CD4-positive, CD25-positive, alpha-beta regulatory T cell (primary cell): ENCODE results near the gene KCNQ1. TPM values are rescaled to one million over a fixed set of nuclear protein-coding genes. Genes with fewer than 3 reads are reported as not detected.

Experiments
- ATAC-seq, 2 donors: fragments of 150-1000 bp; cut with Tn5 transposase; one replicate each; pipeline ENCODE4 v1.10.0; 2021; ENCODE audit warnings: low read depth in 2 of 2, moderate number of reproducible peaks in 2 of 2, moderate library complexity in 1 of 2
- DNase-seq, 3 donors: peaks; one replicate each; pipeline versions ENCODE4 v3.0.0 to v3.0.0-alpha.2; 2012 to 2022; ENCODE audit warnings: mixed read lengths in 1 of 3
- H3K27ac ChIP-seq: one replicate; pipeline ENCODE4 v1.7.0; 2013; ENCODE audit warnings: mild to moderate bottlenecking, low read length; ENCODE audit not compliant: insufficient read depth, poor library complexity, severe bottlenecking
- H3K27me3 ChIP-seq: one replicate; pipeline ENCODE4 v1.7.0; 2013; ENCODE audit warnings: low read length; ENCODE audit not compliant: control insufficient read depth, insufficient read depth
- H3K36me3 ChIP-seq: one replicate; pipeline ENCODE4 v1.7.0; 2013; ENCODE audit warnings: mild to moderate bottlenecking, low read length, moderate library complexity; ENCODE audit not compliant: control insufficient read depth, insufficient read depth
- H3K4me1 ChIP-seq: 2 replicates; pipeline ENCODE4 v1.7.0; 2013; ENCODE audit warnings: mild to moderate bottlenecking, low read length; ENCODE audit not compliant: insufficient read depth, control insufficient read depth, poor library complexity, severe bottlenecking
- H3K4me3 ChIP-seq: one replicate; pipeline ENCODE4 v1.7.0; 2013; ENCODE audit warnings: low read depth, mild to moderate bottlenecking, low read length, moderate library complexity
- H3K9me3 ChIP-seq, 2 experiments: 1 replicate in 1 of 2; 2 replicates in 1 of 2; pipeline ENCODE4 v1.7.0; 2013; ENCODE audit warnings: low read length in 2 of 2, mild to moderate bottlenecking in 1 of 2, moderate library complexity in 1 of 2; ENCODE audit not compliant: control insufficient read depth in 2 of 2
- H3K27ac Mint-ChIP-seq, 3 donors: one replicate each; pipeline ENCODE4 v1.8.0; 2020 to 2022; ENCODE audit warnings: mild to moderate bottlenecking in 3 of 3, mixed read lengths in 3 of 3, moderate library complexity in 2 of 3
- H3K27me3 Mint-ChIP-seq: one replicate; pipeline ENCODE4 v1.8.0; 2022; ENCODE audit warnings: mild to moderate bottlenecking, mixed read lengths
- H3K36me3 Mint-ChIP-seq: one replicate; pipeline ENCODE4 v1.8.0; 2020; ENCODE audit warnings: mixed read lengths
- H3K4me1 Mint-ChIP-seq, 4 donors: one replicate each; pipeline ENCODE4 v1.8.0; 2020 to 2022; ENCODE audit warnings: mixed read lengths in 4 of 4, mild to moderate bottlenecking in 1 of 4
- H3K4me3 Mint-ChIP-seq, 4 donors: one replicate each; pipeline ENCODE4 v1.8.0; 2020 to 2022; ENCODE audit warnings: mild to moderate bottlenecking in 4 of 4, mixed read lengths in 4 of 4, moderate library complexity in 3 of 4
- H3K9me3 Mint-ChIP-seq, 7 donors: one replicate each; pipeline ENCODE4 v1.8.0; 2020 to 2022; ENCODE audit warnings: mixed read lengths in 7 of 7, mild to moderate bottlenecking in 3 of 7, moderate library complexity in 2 of 7
- polyA plus RNA-seq, 4 donors: library from polyadenylated mRNA; unstranded; fragments of 300-500 nt; fragmentation: Illumina TruSeq; gene quantifications; one replicate each; pipeline ENCODE4 v1.2.3, GENCODE V29; 2021
- total RNA-seq: library from RNA; stranded (reverse); gene quantifications from one replicate; pipeline ENCODE4 v1.2.3, GENCODE V29; 2022

Gene KCNQ1
- total and polyA plus RNA-seq, 5 donors from 2014 or later, result 5.5 to 13.4 (median 6.8) TPM

- DNase-seq (no peak), ATAC-seq (no peak)
- H3K4me3 ChIP-seq, result no peak overlapping the region
- H3K4me3 Mint-ChIP-seq, result no peak overlapping the region
- H3K9me3 Mint-ChIP-seq, result peaks cover 0 to 1% (median 0%) of the 10 kb centered on the region in 7 donors
- H3K36me3 Mint-ChIP-seq, result peaks cover 9% of the 10 kb centered on the region
- no peaks in the 10 kb centered on the region for H3K36me3 ChIP-seq
- H3K27me3 ChIP-seq, result no peaks in the 10 kb centered on the region
- H3K27ac Mint-ChIP-seq, result no peak overlapping the region
- H3K27me3 Mint-ChIP-seq, result peaks cover 4% of the 10 kb centered on the region
- no peak overlapping the region for H3K27ac ChIP-seq
- H3K4me1 Mint-ChIP-seq, result peaks cover 0 to 23% (median 6%) of the 10 kb centered on the region in 4 donors
- no peaks in the 10 kb centered on the region for H3K4me1 ChIP-seq
- no peaks in the 10 kb centered on the region for H3K9me3 ChIP-seq
These were observed 105.2 kb downstream of the KCNQ1 start for GRCh38 chr11:2549876-2550605.

- H3K9me3 ChIP-seq, result no peaks in the 10 kb centered on the region
- DNase-seq (no peak), ATAC-seq (no peak)
- H3K36me3 Mint-ChIP-seq, result peaks cover 9% of the 10 kb centered on the region
- H3K27ac ChIP-seq, result no peak overlapping the region
- H3K4me1 ChIP-seq, result no peaks in the 10 kb centered on the region
- H3K9me3 Mint-ChIP-seq, result peaks cover 0 to 1% (median 0%) of the 10 kb centered on the region in 7 donors
- peaks cover 0 to 19% (median 6%) of the 10 kb centered on the region in 4 donors for H3K4me1 Mint-ChIP-seq
- H3K27me3 ChIP-seq, result no peaks in the 10 kb centered on the region
- no peak overlapping the region for H3K27ac Mint-ChIP-seq
- no peaks in the 10 kb centered on the region for H3K36me3 ChIP-seq
- H3K27me3 Mint-ChIP-seq, result peaks cover 4% of the 10 kb centered on the region
- H3K4me3 Mint-ChIP-seq, result no peak overlapping the region
- no peak overlapping the region for H3K4me3 ChIP-seq
These were observed 105.8 kb downstream of the KCNQ1 start for GRCh38 chr11:2550606-2550970.

- Mint-ChIP-seq H3K27ac (no peak overlapping the region), H3K27me3 (peaks cover 4% of the 10 kb centered on the region), H3K9me3 (peaks cover 0 to 1% (median 0%) of the 10 kb centered on the region in 7 donors), H3K36me3 (peaks cover 9% of the 10 kb centered on the region), H3K4me3 (no peak overlapping the region), H3K4me1 (peaks cover 0 to 18% (median 6%) of the 10 kb centered on the region in 4 donors)
- Histone ChIP-seq H3K4me3 (no peak overlapping the region), H3K27ac (no peak overlapping the region), H3K4me1 (no peaks in the 10 kb centered on the region), H3K9me3 (no peaks in the 10 kb centered on the region), H3K27me3 (no peaks in the 10 kb centered on the region), H3K36me3 (no peaks in the 10 kb centered on the region)
- ATAC-seq, result no peak
- DNase-seq, result no peak
These were observed 106.3 kb downstream of the KCNQ1 start for GRCh38 chr11:2551131-2551530.

- Histone ChIP-seq H3K9me3 (no peaks in the 10 kb centered on the region), H3K36me3 (no peaks in the 10 kb centered on the region), H3K27me3 (no peaks in the 10 kb centered on the region), H3K4me1 (no peaks in the 10 kb centered on the region), H3K27ac (no peak overlapping the region), H3K4me3 (no peak overlapping the region)
- Mint-ChIP-seq H3K4me1 (peaks cover 0 to 18% (median 8%) of the 10 kb centered on the region in 4 donors), H3K27me3 (peaks cover 4% of the 10 kb centered on the region), H3K36me3 (peaks cover 9% of the 10 kb centered on the region), H3K27ac (no peak overlapping the region), H3K4me3 (no peak overlapping the region), H3K9me3 (peaks cover 0 to 1% (median 0%) of the 10 kb centered on the region in 7 donors)
- DNase-seq (no peak), ATAC-seq (no peak)
These were observed 107.4 kb downstream of the KCNQ1 start for GRCh38 chr11:2552210-2552609.

GRCh38 chr11:2553198-2553597 lies 108.4 kb downstream of the KCNQ1 start:
- ATAC-seq (no peak), DNase-seq (no peak)
- Histone ChIP-seq H3K27ac (no peak overlapping the region), H3K36me3 (no peaks in the 10 kb centered on the region), H3K4me1 (no peaks in the 10 kb centered on the region), H3K27me3 (no peaks in the 10 kb centered on the region), H3K4me3 (no peak overlapping the region), H3K9me3 (no peaks in the 10 kb centered on the region)
- Mint-ChIP-seq H3K4me3 (no peak overlapping the region), H3K27me3 (no peaks in the 10 kb centered on the region), H3K9me3 (peaks cover 0 to 1% (median 0%) of the 10 kb centered on the region in 7 donors), H3K4me1 (peaks cover 0 to 14% (median 7%) of the 10 kb centered on the region in 4 donors), H3K27ac (no peak overlapping the region), H3K36me3 (peaks cover 9% of the 10 kb centered on the region)

GRCh38 chr11:2553886-2554285 lies 109.1 kb downstream of the KCNQ1 start:
- H3K36me3 ChIP-seq, result no peaks in the 10 kb centered on the region
- Mint-ChIP-seq H3K9me3 (peaks cover 0 to 1% (median 0%) of the 10 kb centered on the region in 7 donors), H3K27me3 (no peaks in the 10 kb centered on the region), H3K4me3 (no peak overlapping the region), H3K36me3 (peaks cover 9% of the 10 kb centered on the region), H3K27ac (no peak overlapping the region), H3K4me1 (peaks cover 0 to 14% (median 7%) of the 10 kb centered on the region in 4 donors)
- no peak for ATAC-seq
- H3K4me1 ChIP-seq, result no peaks in the 10 kb centered on the region
- no peaks in the 10 kb centered on the region for H3K27me3 ChIP-seq
- DNase-seq, result no peak
- H3K27ac ChIP-seq, result no peak overlapping the region
- no peaks in the 10 kb centered on the region for H3K9me3 ChIP-seq
- H3K4me3 ChIP-seq, result no peak overlapping the region

GRCh38 chr11:2554338-2555207 lies 109.8 kb downstream of the KCNQ1 start:
- Mint-ChIP-seq H3K9me3 (peaks cover 0 to 1% (median 0%) of the 10 kb centered on the region in 7 donors), H3K27ac (no peak overlapping the region), H3K4me1 (peaks cover 0 to 14% (median 7%) of the 10 kb centered on the region in 4 donors), H3K36me3 (peaks cover 9% of the 10 kb centered on the region), H3K4me3 (no peak overlapping the region), H3K27me3 (no peaks in the 10 kb centered on the region)
- H3K27ac ChIP-seq, result no peak overlapping the region
- DNase-seq (no peak), ATAC-seq (no peak)
- H3K27me3 ChIP-seq, result no peaks in the 10 kb centered on the region
- no peaks in the 10 kb centered on the region for H3K9me3 ChIP-seq
- no peaks in the 10 kb centered on the region for H3K4me1 ChIP-seq
- no peaks in the 10 kb centered on the region for H3K36me3 ChIP-seq
- H3K4me3 ChIP-seq, result no peak overlapping the region
